ENCODE results near the gene CYB561D2. TPM values are rescaled to one million over a fixed set of nuclear protein-coding genes. Genes with fewer than 3 reads are reported as not detected.

CYB561D2 gene
- total and polyA plus RNA-seq, 10 of the 15 experiments (the other 5 are each of a cell fraction or from before 2014, with no cell fraction given) = 7.6 to 39.2 (median 18.8) TPM

DNA sequence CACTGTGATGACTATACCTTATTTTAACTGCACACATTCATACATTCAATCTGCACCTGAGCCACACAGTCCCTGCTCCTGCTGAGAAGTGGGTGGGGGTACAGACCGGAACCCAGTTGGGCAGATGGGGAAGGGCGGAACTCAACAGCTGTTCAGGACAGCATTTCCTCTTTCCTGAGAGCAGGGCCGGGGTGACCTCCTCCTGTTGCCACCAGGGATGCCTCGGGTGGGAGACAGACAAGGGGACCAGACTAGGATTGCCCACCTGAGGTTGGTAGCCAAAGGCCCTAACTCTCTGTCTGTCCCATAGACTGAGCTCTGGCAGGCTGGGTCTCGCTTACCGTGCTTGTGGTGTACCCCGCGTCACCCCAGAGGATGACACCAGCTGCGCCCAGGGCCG is 32.0 kb upstream of the CYB561D2 start (continued):
- TF ChIP-seq ATF7 (IDR thresholded peaks at IDR 0.05; ENCODE audit: low read depth) = no peak

- in situ Hi-C loops (cut with MboI) (no loop called here), intact Hi-C loops (cut with micrococcal nuclease; ENCODE audit: unreplicated experiment) (no loop called here)
- no peak overlapping the region for H3K4me2 ChIP-seq (ENCODE audit: control insufficient read depth, insufficient read depth)
- H3K9ac ChIP-seq (ENCODE audit: control insufficient read depth, insufficient read depth, low read length) = no peak overlapping the region
- DNase-seq (ENCODE audit: low read depth, low spot score) = no peak
- no peaks in the 10 kb centered on the region for H3K9me3 ChIP-seq (replicated peaks; ENCODE audit: control insufficient read depth, insufficient read depth, low read length)
- no peak for FAIRE-seq
- ATAC-seq = no peak
- H3K4me1 ChIP-seq (ENCODE audit: control insufficient read depth, insufficient read depth, low read length) = peaks cover 23% of the 10 kb centered on the region
- ChIA-PET CTCF (interaction anchor here (0.7 to 1.8 kb wide), 6 partner anchors 9 to 98 kb away, joined by 3 to 8 read pairs (median 4); partner anchors contain the start of genes HYAL3, NAA80 and TUSC2), RAD21 (ENCODE audit: unreplicated experiment) (no interaction called here), SMC1A (ENCODE audit: uncharacterized antibody, unreplicated experiment) (interaction anchor here (1.5 to 1.8 kb wide), 2 partner anchors 17 to 20 kb away, joined by 4 read pairs; partner anchors contain the start of genes HYAL3 and NAA80), POLR2A (interaction anchor here (0.6 to 1.9 kb wide), 4 partner anchors 12 to 27 kb away, joined by 3 to 7 read pairs (median 4); partner anchors contain the start of gene IFRD2)
- peaks cover 5% of the 10 kb centered on the region for H3K79me2 ChIP-seq (ENCODE audit: control insufficient read depth, insufficient read depth, low read length)
- no peaks in the 10 kb centered on the region for H4K20me1 ChIP-seq (ENCODE audit: control insufficient read depth, insufficient read depth)
- H3K27ac ChIP-seq (ENCODE audit: control insufficient read depth, insufficient read depth) = no peak overlapping the region
- BruUV-seq (replicated peaks) = no TSS peak
- WGBS (ENCODE audit: insufficient coverage, insufficient replicate concordance, low lambda C conversion rate, missing lambda C conversion rate) = 87% methylated on average over 16 of the region's 16 CpGs
- no peaks in the 10 kb centered on the region for H3K27me3 ChIP-seq (replicated peaks in 1 of 2; ENCODE audit: control insufficient read depth in 2 of 2, insufficient read depth in 2 of 2, low read length in 1 of 2)
- no peak overlapping the region for H3K4me3 ChIP-seq
- H2AFZ ChIP-seq (ENCODE audit: control insufficient read depth, low read depth, low read length) = no peak overlapping the region
- peaks cover 0 to 2% of the 10 kb centered on the region in 2 experiments; a peak in 2 of 4 replicates for H3K36me3 ChIP-seq (ENCODE audit: control insufficient read depth in 2 of 2, insufficient read depth in 2 of 2, low read length in 1 of 2)
- TF ChIP-seq CEBPB (IDR thresholded peaks at IDR 0.05; ENCODE audit: borderline replicate concordance in 1 of 2, low read depth in 2 of 2, low read length in 2 of 2) (no peak), NR2C2 (IDR thresholded peaks at IDR 0.05; ENCODE audit: borderline replicate concordance, control insufficient read depth, insufficient read length, low read depth) (no peak), YY1 (IDR thresholded peaks at IDR 0.05; ENCODE audit: low read depth, low read length) (no peak), JUNB (IDR thresholded peaks at IDR 0.05) (no peak), PAX8 (IDR thresholded peaks at IDR 0.05) (no peak), POLR2A (IDR thresholded peaks at IDR 0.05; ENCODE audit: low read depth, low read length) (no peak), CBX3 (IDR thresholded peaks at IDR 0.05; ENCODE audit: borderline replicate concordance, low read depth) (no peak), TCF7 (IDR thresholded peaks at IDR 0.05; ENCODE audit: borderline replicate concordance) (no peak), PML (IDR thresholded peaks at IDR 0.05; ENCODE audit: low read length) (no peak), SIX5 (IDR thresholded peaks at IDR 0.05; ENCODE audit: low read depth, low read length, severe bottlenecking) (no peak), SMAD1 (IDR thresholded peaks at IDR 0.05; ENCODE audit: low read depth, partially characterized antibody) (no peak)
- TF ChIP-seq, protein P1, sequence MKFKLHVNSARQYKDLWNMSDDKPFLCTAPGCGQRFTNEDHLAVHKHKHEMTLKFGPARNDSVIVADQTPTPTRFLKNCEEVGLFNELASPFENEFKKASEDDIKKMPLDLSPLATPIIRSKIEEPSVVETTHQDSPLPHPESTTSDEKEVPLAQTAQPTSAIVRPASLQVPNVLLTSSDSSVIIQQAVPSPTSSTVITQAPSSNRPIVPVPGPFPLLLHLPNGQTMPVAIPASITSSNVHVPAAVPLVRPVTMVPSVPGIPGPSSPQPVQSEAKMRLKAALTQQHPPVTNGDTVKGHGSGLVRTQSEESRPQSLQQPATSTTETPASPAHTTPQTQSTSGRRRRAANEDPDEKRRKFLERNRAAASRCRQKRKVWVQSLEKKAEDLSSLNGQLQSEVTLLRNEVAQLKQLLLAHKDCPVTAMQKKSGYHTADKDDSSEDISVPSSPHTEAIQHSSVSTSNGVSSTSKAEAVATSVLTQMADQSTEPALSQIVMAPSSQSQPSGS (IDR thresholded peaks at IDR 0.05; ENCODE audit: low read length) = no peak
- TF ChIP-seq, protein P2, sequence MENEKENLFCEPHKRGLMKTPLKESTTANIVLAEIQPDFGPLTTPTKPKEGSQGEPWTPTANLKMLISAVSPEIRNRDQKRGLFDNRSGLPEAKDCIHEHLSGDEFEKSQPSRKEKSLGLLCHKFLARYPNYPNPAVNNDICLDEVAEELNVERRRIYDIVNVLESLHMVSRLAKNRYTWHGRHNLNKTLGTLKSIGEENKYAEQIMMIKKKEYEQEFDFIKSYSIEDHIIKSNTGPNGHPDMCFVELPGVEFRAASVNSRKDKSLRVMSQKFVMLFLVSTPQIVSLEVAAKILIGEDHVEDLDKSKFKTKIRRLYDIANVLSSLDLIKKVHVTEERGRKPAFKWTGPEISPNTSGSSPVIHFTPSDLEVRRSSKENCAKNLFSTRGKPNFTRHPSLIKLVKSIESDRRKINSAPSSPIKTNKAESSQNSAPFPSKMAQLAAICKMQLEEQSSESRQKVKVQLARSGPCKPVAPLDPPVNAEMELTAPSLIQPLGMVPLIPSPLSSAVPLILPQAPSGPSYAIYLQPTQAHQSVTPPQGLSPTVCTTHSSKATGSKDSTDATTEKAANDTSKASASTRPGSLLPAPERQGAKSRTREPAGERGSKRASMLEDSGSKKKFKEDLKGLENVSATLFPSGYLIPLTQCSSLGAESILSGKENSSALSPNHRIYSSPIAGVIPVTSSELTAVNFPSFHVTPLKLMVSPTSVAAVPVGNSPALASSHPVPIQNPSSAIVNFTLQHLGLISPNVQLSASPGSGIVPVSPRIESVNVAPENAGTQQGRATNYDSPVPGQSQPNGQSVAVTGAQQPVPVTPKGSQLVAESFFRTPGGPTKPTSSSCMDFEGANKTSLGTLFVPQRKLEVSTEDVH (IDR thresholded peaks at IDR 0.05; ENCODE audit: low read depth, partially characterized antibody) = no peak
- TF ChIP-seq, protein P3, sequence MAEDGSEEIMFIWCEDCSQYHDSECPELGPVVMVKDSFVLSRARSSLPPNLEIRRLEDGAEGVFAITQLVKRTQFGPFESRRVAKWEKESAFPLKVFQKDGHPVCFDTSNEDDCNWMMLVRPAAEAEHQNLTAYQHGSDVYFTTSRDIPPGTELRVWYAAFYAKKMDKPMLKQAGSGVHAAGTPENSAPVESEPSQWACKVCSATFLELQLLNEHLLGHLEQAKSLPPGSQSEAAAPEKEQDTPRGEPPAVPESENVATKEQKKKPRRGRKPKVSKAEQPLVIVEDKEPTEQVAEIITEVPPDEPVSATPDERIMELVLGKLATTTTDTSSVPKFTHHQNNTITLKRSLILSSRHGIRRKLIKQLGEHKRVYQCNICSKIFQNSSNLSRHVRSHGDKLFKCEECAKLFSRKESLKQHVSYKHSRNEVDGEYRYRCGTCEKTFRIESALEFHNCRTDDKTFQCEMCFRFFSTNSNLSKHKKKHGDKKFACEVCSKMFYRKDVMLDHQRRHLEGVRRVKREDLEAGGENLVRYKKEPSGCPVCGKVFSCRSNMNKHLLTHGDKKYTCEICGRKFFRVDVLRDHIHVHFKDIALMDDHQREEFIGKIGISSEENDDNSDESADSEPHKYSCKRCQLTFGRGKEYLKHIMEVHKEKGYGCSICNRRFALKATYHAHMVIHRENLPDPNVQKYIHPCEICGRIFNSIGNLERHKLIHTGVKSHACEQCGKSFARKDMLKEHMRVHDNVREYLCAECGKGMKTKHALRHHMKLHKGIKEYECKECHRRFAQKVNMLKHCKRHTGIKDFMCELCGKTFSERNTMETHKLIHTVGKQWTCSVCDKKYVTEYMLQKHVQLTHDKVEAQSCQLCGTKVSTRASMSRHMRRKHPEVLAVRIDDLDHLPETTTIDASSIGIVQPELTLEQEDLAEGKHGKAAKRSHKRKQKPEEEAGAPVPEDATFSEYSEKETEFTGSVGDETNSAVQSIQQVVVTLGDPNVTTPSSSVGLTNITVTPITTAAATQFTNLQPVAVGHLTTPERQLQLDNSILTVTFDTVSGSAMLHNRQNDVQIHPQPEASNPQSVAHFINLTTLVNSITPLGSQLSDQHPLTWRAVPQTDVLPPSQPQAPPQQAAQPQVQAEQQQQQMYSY (CRISPR knock-in tag; IDR thresholded peaks at IDR 0.05) = no peak
Measured at GRCh38 chr3:50319181-50319893, 31.3 kb upstream of the CYB561D2 start.

Measured in GM12878 (cell line).